BJ (cell line): ENCODE data around the gene GUCY1A1. TPM values are rescaled to one million over a fixed set of nuclear protein-coding genes. Genes with fewer than 3 reads are reported as not detected.

ENCODE experiments used
- CTCF ChIA-PET: fragments of 350-600 bp; formaldehyde crosslinking; extraction: SDS; loops from one replicate; lab custom pipeline; 2021; ENCODE audit warnings: antibody characterized with exemption, inconsistent platforms; lab: Yijun Ruan, JAX
- POLR2A ChIA-PET: fragments of 300-600 bp; sonication (Branson Sonifier 250); formaldehyde crosslinking; extraction: SDS; loops from one replicate; lab custom pipeline; 2021; ENCODE audit warnings: antibody characterized with exemption; lab: Charles Lee
- DNase-seq: peaks from one replicate; pipeline ENCODE4 v3.0.0-alpha.2; 2011; ENCODE audit warnings: low read depth
- H3K27me3 ChIP-seq: 2 replicates; pipeline ENCODE4 v1.6.0; 2011; ENCODE audit warnings: low read length; ENCODE audit not compliant: control insufficient read depth, insufficient read depth
- H3K36me3 ChIP-seq: 2 replicates; pipeline ENCODE4 v1.5.1; 2011; ENCODE audit warnings: low read length; ENCODE audit not compliant: control insufficient read depth, insufficient read depth
- H3K4me3 ChIP-seq: 2 replicates; pipeline ENCODE4 v1.5.1; 2011; ENCODE audit warnings: low read depth, mild to moderate bottlenecking, control low read depth, low read length
- CTCF ChIP-seq: IDR thresholded peaks from 2 replicates; pipeline ENCODE4 v1.5.1; 2011; ENCODE audit warnings: low read depth, mild to moderate bottlenecking, control low read depth, inconsistent platforms, low read length, moderate library complexity; ENCODE audit not compliant: insufficient read depth
- polyA plus RNA-seq: library from polyadenylated mRNA; depleted of rRNA; stranded (reverse); fragments of >200 nt; gene quantifications from 2 replicates; pipeline ENCODE4 v1.2.3, GENCODE V29; 2011

The GUCY1A1 gene
- polyA plus RNA-seq, 1 experiment, result 0.23 TPM

- H3K36me3 ChIP-seq, result no peaks in the 10 kb centered on the region
- CTCF ChIA-PET, result interaction anchor here (1.2 kb wide), 1 partner anchor 25 kb away, joined by 3 read pairs; no protein-coding TSS in a partner anchor
Measured at GRCh38 chr4:155684892-155685541, 18.4 kb downstream of the GUCY1A1 start.

DNA sequence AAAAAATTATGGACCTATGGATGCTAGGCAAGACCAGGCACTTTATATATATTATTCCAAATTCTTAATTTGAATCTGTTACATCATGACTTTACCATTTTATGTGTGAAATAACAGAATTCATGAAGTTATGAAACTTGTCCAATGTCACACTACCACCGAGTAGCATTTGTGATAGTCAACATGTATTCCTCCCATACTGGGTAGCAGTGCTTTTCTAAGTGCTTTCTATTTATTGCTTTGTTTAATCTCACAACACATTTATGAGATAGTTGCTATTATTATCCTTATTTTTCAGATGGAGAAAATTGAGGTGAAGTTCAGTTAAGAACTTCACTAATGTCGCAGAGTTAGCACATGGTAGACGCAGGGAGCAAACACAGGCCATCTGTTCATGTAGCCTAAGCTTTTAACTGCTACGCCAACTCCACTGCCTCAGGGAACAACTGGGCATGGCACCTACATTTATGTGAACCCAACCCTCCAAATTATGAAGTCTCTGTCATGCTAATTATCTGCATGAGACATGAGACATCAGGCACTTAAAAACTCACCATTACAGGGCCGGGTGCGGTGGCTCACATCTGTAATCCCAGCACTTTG lies 20.8 kb downstream of the GUCY1A1 start:
- ChIA-PET CTCF (interaction anchor here (1.2 kb wide), 1 partner anchor 16 kb away, joined by 4 read pairs; no protein-coding TSS in a partner anchor), POLR2A (no interaction called here)
- Histone ChIP-seq H3K27me3 (no peaks in the 10 kb centered on the region), H3K36me3 (no peaks in the 10 kb centered on the region), H3K4me3 (no peak overlapping the region)
- TF ChIP-seq CTCF, result no peak
- DNase-seq, result no peak

More at GRCh38 chr4:155684892-155685541, 18.4 kb downstream of the GUCY1A1 start:
- POLR2A ChIA-PET, result no interaction called here
- TF ChIP-seq CTCF, result no peak
- no peak for DNase-seq
- Histone ChIP-seq H3K27me3 (no peaks in the 10 kb centered on the region), H3K4me3 (no peak overlapping the region)

- Histone ChIP-seq H3K36me3 (no peaks in the 10 kb centered on the region), H3K27me3 (no peaks in the 10 kb centered on the region), H3K4me3 (no peak overlapping the region)
- ChIA-PET CTCF (no interaction called here), POLR2A (no interaction called here)
- no peak for DNase-seq
- TF ChIP-seq CTCF, result no peak
Measured at GRCh38 chr4:155688211-155688610, 21.6 kb downstream of the GUCY1A1 start.

DNA sequence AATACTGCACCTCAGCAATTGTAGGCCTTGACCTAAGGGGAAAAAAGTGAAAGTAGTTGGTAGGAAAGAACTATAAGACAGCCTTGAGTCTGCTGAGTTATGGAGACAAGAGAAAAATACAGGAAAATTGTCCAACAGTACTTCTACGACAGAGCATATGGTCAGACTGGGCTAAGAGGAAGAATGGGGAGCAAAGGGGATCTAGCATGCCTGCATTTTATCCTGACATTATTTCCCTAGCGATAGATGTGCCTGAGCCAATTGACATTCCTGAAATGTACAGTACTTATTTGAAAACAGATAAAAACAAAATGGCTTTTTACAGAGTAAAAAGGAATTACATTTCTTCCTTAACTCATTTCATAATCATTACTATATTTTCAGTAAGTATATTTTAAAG lies 22.2 kb downstream of the GUCY1A1 start:
- H3K27me3 ChIP-seq, result no peaks in the 10 kb centered on the region
- CTCF ChIA-PET, result no interaction called here
- no peak for TF ChIP-seq CTCF
- DNase-seq, result no peak
- H3K4me3 ChIP-seq, result no peak overlapping the region
- POLR2A ChIA-PET, result no interaction called here
- H3K36me3 ChIP-seq, result no peaks in the 10 kb centered on the region

DNA sequence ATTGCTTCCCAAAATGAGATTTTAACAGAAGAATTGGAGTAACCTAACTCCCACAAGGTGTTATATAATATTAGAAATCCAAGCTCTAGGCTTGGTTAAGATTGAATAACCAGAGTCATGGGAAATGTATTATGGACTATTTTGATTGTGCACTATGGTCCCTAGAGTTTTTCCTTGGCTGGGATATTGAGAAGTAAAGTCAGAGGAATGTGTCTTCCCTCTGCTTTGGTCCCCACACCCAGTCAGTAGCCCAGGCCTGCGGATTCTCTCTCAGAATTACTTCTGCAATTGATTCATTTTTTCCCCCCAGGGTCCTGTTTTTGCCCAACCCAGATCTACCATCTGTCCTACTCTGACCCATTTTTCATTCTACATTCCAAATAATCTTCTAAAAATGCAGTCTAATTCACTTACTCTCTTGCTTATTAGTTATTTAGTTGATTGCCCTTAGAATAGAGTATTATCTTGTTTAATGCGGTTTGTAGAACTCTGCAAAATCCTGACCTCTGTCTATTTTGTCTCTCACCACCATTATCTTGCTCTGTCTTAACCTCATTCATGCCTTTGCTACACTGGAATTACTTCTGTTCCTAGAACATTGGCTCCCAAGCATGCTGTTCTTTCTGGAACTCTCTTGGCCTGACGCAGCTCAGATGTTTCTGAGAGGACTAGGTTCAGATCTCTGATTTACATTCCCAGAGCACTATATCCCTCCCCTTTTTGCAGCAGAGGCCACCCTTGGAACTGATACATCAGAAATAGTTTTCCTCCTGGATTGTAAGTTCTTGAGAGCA lies 23.6 kb downstream of the GUCY1A1 start:
- TF ChIP-seq CTCF, result no peak
- no peaks in the 10 kb centered on the region for H3K36me3 ChIP-seq
- H3K4me3 ChIP-seq, result no peak overlapping the region
- POLR2A ChIA-PET, result no interaction called here
- CTCF ChIA-PET, result no interaction called here
- no peaks in the 10 kb centered on the region for H3K27me3 ChIP-seq
- DNase-seq, result no peak
